SK-N-SH treated with all-trans-retinoic acid at 6 μM for 48 hours (cell line): Measurements from ENCODE around the gene GJA8.

Experiments used
- ATAC-seq: fragments of 200-7000 bp; cut with Tn5 transposase; 3 replicates; pipeline ENCODE4 v1.9.1; 2020; ENCODE audit warnings: mild to moderate bottlenecking, moderate library complexity
- ARNTL ChIP-seq: fragments of 450-650 bp; formaldehyde crosslinking; IDR thresholded peaks from 2 replicates; pipeline ENCODE4 v1.5.0; 2020; ENCODE audit warnings: low read depth, mild to moderate bottlenecking, moderate library complexity, borderline replicate concordance
- CSDC2 ChIP-seq: fragments of 250-450 bp; sonication (Bioruptor Pico); IDR thresholded peaks from 2 replicates; pipeline ENCODE4 v1.5.0; 2020; ENCODE audit warnings: mild to moderate bottlenecking, moderate library complexity
- GLIS3 ChIP-seq: fragments of 250-450 bp; sonication (Bioruptor Pico); IDR thresholded peaks from 2 replicates; pipeline ENCODE4 v1.5.0; 2020; ENCODE audit warnings: mild to moderate bottlenecking, moderate library complexity
- OSR1 ChIP-seq: fragments of 250-450 bp; sonication (Bioruptor Pico); IDR thresholded peaks from 2 replicates; pipeline ENCODE4 v1.8.0; 2022; ENCODE audit warnings: moderate library complexity, mild to moderate bottlenecking, inconsistent platforms
- POU6F1 ChIP-seq: fragments of 250-450 bp; sonication (Bioruptor Pico); IDR thresholded peaks from 2 replicates; pipeline ENCODE4 v1.8.0; 2021; ENCODE audit warnings: low read depth, mild to moderate bottlenecking, moderate library complexity, borderline replicate concordance
- PPARA ChIP-seq: fragments of 250-450 bp; sonication (Bioruptor Pico); IDR thresholded peaks from 2 replicates; pipeline ENCODE4 v1.5.0; 2020; ENCODE audit warnings: mild to moderate bottlenecking, borderline replicate concordance
- RARB ChIP-seq: fragments of 250-450 bp; sonication (Bioruptor Pico); IDR thresholded peaks from 2 replicates; pipeline ENCODE4 v1.8.0; 2021; ENCODE audit warnings: mild to moderate bottlenecking, moderate library complexity
- TCF4 ChIP-seq: fragments of 250-450 bp; sonication (Bioruptor Pico); IDR thresholded peaks from 2 replicates; pipeline ENCODE4 v1.8.0; 2021; ENCODE audit warnings: mild to moderate bottlenecking, moderate library complexity, borderline replicate concordance
- TOX ChIP-seq: fragments of 250-450 bp; sonication (Bioruptor Pico); IDR thresholded peaks from 2 replicates; pipeline ENCODE4 v1.8.0; 2021; ENCODE audit warnings: mild to moderate bottlenecking, moderate library complexity, borderline replicate concordance
- ZC3H10 ChIP-seq: fragments of 250-450 bp; sonication (Bioruptor Pico); IDR thresholded peaks from 2 replicates; pipeline ENCODE4 v1.5.1; 2021; ENCODE audit warnings: mild to moderate bottlenecking, moderate library complexity
- ZNF70 ChIP-seq: fragments of 450-650 bp; formaldehyde crosslinking; IDR thresholded peaks from 2 replicates; pipeline ENCODE4 v1.5.0; 2020; ENCODE audit warnings: mild to moderate bottlenecking, moderate library complexity
- ZNF8 ChIP-seq: fragments of 450-650 bp; formaldehyde crosslinking; IDR thresholded peaks from 2 replicates; pipeline ENCODE4 v1.5.0; 2020; ENCODE audit warnings: mild to moderate bottlenecking, moderate library complexity
- TF ChIP-seq, protein P1 (sequence below): fragments of 250-450 bp; sonication (Bioruptor Pico); IDR thresholded peaks from 2 replicates; pipeline ENCODE4 v1.5.0; 2020; ENCODE audit warnings: mild to moderate bottlenecking, moderate library complexity
- TF ChIP-seq, protein P2 (sequence below): fragments of 250-450 bp; sonication (Bioruptor Pico); IDR thresholded peaks from 2 replicates; pipeline ENCODE4 v1.5.1; 2021; ENCODE audit warnings: mild to moderate bottlenecking, moderate library complexity
- TF ChIP-seq, protein P3 (sequence below): fragments of 250-450 bp; sonication (Bioruptor Pico); IDR thresholded peaks from 2 replicates; pipeline ENCODE4 v1.5.1; 2020; ENCODE audit warnings: low read depth, mild to moderate bottlenecking, moderate library complexity

GJA8 gene

DNA sequence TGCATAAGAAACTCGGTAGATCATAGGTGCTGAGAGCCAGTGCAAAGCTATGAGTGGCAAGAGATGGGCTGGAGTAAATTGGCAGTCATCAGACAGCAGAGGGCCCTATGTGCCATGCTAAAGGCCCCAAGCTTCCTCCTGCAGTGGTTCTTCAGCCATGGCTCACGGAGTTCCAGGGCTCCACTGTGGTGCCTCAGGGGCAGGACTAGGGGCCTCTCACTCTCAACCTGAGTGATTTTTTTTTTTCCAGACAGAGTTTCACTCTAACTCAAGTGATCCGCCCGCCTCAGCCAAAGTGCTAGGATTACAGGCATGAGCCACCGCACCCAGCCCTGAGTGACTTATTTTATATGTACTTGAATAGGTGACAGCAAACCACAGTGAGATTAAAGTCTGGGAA lies 10.4 kb upstream of the GJA8 start (continued):
- TF ChIP-seq, protein P1, sequence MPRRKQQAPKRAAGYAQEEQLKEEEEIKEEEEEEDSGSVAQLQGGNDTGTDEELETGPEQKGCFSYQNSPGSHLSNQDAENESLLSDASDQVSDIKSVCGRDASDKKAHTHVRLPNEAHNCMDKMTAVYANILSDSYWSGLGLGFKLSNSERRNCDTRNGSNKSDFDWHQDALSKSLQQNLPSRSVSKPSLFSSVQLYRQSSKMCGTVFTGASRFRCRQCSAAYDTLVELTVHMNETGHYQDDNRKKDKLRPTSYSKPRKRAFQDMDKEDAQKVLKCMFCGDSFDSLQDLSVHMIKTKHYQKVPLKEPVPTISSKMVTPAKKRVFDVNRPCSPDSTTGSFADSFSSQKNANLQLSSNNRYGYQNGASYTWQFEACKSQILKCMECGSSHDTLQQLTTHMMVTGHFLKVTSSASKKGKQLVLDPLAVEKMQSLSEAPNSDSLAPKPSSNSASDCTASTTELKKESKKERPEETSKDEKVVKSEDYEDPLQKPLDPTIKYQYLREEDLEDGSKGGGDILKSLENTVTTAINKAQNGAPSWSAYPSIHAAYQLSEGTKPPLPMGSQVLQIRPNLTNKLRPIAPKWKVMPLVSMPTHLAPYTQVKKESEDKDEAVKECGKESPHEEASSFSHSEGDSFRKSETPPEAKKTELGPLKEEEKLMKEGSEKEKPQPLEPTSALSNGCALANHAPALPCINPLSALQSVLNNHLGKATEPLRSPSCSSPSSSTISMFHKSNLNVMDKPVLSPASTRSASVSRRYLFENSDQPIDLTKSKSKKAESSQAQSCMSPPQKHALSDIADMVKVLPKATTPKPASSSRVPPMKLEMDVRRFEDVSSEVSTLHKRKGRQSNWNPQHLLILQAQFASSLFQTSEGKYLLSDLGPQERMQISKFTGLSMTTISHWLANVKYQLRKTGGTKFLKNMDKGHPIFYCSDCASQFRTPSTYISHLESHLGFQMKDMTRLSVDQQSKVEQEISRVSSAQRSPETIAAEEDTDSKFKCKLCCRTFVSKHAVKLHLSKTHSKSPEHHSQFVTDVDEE (CRISPR knock-in tag), result no peak
- no peak for TF ChIP-seq POU6F1 (CRISPR knock-in tag)
- TF ChIP-seq, all 23 proteins: peak for 0

DNA sequence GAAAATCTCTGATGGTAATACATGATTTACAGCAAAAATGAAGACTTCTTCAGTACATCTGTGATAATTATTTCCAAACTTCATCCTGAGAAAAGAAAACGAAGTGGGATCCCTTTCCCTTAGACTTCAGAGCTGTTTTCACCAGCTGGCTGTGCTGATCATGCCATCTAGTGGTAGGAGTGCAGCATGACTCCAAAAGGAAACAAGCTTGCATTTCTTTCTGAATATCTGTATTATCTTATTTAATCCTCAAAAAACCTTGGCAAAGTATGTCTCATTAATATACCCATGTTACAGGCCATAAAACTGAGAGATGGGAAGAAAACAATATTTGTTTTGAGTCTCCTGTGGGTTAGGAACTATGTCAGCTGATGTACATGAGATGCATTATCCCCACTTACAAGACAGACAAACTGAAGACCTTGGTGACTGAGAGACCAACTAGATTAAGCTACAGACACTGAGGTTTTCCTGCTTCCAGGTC lies 9.8 kb upstream of the GJA8 start:
- TF ChIP-seq TCF4 (no peak), ARNTL (no peak), ZNF8 (CRISPR knock-in tag) (no peak), TOX (CRISPR knock-in tag) (no peak), OSR1 (CRISPR knock-in tag) (no peak), ZC3H10 (no peak), RARB (CRISPR knock-in tag) (no peak), CSDC2 (no peak), GLIS3 (CRISPR knock-in tag) (no peak), ZNF70 (no peak), POU6F1 (CRISPR knock-in tag) (no peak)
- TF ChIP-seq, protein P2, sequence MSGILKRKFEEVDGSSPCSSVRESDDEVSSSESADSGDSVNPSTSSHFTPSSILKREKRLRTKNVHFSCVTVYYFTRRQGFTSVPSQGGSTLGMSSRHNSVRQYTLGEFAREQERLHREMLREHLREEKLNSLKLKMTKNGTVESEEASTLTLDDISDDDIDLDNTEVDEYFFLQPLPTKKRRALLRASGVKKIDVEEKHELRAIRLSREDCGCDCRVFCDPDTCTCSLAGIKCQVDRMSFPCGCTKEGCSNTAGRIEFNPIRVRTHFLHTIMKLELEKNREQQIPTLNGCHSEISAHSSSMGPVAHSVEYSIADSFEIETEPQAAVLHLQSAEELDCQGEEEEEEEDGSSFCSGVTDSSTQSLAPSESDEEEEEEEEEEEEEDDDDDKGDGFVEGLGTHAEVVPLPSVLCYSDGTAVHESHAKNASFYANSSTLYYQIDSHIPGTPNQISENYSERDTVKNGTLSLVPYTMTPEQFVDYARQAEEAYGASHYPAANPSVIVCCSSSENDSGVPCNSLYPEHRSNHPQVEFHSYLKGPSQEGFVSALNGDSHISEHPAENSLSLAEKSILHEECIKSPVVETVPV (CRISPR knock-in tag), result no peak
- TF ChIP-seq, protein P1 (CRISPR knock-in tag), result no peak
- ATAC-seq, result peak; percentile 66

GRCh38 chr1:147895123-147895522 lies 7.5 kb upstream of the GJA8 start:
- TF ChIP-seq, protein P1 (CRISPR knock-in tag), result no peak
- no peak for TF ChIP-seq GLIS3 (CRISPR knock-in tag)
- TF ChIP-seq ZNF8 (CRISPR knock-in tag), result no peak
- no peak for TF ChIP-seq POU6F1 (CRISPR knock-in tag)
- TF ChIP-seq PPARA (CRISPR knock-in tag), result no peak
- TF ChIP-seq TOX (CRISPR knock-in tag), result no peak
- TF ChIP-seq, protein P3, sequence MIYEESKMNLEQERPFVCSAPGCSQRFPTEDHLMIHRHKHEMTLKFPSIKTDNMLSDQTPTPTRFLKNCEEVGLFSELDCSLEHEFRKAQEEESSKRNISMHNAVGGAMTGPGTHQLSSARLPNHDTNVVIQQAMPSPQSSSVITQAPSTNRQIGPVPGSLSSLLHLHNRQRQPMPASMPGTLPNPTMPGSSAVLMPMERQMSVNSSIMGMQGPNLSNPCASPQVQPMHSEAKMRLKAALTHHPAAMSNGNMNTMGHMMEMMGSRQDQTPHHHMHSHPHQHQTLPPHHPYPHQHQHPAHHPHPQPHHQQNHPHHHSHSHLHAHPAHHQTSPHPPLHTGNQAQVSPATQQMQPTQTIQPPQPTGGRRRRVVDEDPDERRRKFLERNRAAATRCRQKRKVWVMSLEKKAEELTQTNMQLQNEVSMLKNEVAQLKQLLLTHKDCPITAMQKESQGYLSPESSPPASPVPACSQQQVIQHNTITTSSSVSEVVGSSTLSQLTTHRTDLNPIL, result no peak
- TF ChIP-seq ARNTL, result no peak
- TF ChIP-seq ZC3H10, result no peak
- TF ChIP-seq RARB (CRISPR knock-in tag), result no peak
- TF ChIP-seq ZNF70, result no peak
- no peak for ATAC-seq
